Measurements from ENCODE around the gene CNBD2. TPM values are rescaled to one million over a fixed set of nuclear protein-coding genes. Genes with fewer than 3 reads are reported as not detected.

CNBD2 gene
- total RNA-seq, 1 experiment from 2014 or later = 3.8 TPM

DNA sequence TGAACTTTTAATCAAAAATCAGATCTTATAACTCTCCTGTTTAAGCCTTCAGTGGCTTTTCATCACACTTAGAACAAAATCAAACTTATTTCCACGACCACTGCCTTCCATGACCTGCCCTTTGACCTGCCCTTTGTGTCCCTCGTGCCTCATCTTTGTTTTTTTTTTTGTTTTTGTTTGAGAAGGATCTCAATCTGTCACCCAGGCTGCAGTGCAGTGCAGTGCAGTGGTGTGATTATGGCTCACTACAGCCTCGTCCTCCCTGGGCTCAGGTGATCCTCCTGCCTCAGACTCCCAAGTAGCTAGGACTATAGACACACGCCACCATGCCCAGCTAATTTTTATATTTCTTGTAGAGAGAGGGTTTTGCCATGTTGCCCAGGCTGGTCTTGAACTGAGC, 86.8 kb downstream of the CNBD2 start (continued):
- TF ChIP-seq, protein P1, sequence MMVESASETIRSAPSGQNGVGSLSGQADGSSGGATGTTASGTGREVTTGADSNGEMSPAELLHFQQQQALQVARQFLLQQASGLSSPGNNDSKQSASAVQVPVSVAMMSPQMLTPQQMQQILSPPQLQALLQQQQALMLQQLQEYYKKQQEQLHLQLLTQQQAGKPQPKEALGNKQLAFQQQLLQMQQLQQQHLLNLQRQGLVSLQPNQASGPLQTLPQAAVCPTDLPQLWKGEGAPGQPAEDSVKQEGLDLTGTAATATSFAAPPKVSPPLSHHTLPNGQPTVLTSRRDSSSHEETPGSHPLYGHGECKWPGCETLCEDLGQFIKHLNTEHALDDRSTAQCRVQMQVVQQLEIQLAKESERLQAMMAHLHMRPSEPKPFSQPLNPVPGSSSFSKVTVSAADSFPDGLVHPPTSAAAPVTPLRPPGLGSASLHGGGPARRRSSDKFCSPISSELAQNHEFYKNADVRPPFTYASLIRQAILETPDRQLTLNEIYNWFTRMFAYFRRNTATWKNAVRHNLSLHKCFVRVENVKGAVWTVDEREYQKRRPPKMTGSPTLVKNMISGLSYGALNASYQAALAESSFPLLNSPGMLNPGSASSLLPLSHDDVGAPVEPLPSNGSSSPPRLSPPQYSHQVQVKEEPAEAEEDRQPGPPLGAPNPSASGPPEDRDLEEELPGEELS (CRISPR knock-in tag; IDR thresholded peaks at IDR 0.05) = no peak
- no peak for TF ChIP-seq FOXP1 (CRISPR knock-in tag; IDR thresholded peaks at IDR 0.05; ENCODE audit: borderline replicate concordance)
- TF ChIP-seq, protein P2, sequence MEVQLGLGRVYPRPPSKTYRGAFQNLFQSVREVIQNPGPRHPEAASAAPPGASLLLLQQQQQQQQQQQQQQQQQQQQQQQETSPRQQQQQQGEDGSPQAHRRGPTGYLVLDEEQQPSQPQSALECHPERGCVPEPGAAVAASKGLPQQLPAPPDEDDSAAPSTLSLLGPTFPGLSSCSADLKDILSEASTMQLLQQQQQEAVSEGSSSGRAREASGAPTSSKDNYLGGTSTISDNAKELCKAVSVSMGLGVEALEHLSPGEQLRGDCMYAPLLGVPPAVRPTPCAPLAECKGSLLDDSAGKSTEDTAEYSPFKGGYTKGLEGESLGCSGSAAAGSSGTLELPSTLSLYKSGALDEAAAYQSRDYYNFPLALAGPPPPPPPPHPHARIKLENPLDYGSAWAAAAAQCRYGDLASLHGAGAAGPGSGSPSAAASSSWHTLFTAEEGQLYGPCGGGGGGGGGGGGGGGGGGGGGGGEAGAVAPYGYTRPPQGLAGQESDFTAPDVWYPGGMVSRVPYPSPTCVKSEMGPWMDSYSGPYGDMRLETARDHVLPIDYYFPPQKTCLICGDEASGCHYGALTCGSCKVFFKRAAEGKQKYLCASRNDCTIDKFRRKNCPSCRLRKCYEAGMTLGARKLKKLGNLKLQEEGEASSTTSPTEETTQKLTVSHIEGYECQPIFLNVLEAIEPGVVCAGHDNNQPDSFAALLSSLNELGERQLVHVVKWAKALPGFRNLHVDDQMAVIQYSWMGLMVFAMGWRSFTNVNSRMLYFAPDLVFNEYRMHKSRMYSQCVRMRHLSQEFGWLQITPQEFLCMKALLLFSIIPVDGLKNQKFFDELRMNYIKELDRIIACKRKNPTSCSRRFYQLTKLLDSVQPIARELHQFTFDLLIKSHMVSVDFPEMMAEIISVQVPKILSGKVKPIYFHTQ (CRISPR knock-in tag; IDR thresholded peaks at IDR 0.05) = no peak
- TF ChIP-seq ZNF232 (CRISPR knock-in tag; IDR thresholded peaks at IDR 0.05) = no peak
- TF ChIP-seq, protein P3, sequence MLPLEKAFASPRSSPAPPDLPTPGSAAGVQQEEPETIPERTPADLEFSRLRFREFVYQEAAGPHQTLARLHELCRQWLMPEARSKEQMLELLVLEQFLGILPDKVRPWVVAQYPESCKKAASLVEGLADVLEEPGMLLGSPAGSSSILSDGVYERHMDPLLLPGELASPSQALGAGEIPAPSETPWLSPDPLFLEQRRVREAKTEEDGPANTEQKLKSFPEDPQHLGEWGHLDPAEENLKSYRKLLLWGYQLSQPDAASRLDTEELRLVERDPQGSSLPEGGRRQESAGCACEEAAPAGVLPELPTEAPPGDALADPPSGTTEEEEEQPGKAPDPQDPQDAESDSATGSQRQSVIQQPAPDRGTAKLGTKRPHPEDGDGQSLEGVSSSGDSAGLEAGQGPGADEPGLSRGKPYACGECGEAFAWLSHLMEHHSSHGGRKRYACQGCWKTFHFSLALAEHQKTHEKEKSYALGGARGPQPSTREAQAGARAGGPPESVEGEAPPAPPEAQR (CRISPR knock-in tag; IDR thresholded peaks at IDR 0.05) = no peak
- no peak for TF ChIP-seq HMGA2 (CRISPR knock-in tag; IDR thresholded peaks at IDR 0.05)
- TF ChIP-seq, protein P4, sequence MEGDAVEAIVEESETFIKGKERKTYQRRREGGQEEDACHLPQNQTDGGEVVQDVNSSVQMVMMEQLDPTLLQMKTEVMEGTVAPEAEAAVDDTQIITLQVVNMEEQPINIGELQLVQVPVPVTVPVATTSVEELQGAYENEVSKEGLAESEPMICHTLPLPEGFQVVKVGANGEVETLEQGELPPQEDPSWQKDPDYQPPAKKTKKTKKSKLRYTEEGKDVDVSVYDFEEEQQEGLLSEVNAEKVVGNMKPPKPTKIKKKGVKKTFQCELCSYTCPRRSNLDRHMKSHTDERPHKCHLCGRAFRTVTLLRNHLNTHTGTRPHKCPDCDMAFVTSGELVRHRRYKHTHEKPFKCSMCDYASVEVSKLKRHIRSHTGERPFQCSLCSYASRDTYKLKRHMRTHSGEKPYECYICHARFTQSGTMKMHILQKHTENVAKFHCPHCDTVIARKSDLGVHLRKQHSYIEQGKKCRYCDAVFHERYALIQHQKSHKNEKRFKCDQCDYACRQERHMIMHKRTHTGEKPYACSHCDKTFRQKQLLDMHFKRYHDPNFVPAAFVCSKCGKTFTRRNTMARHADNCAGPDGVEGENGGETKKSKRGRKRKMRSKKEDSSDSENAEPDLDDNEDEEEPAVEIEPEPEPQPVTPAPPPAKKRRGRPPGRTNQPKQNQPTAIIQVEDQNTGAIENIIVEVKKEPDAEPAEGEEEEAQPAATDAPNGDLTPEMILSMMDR (IDR thresholded peaks at IDR 0.05) = no peak
- TF ChIP-seq TP53 (CRISPR knock-in tag; IDR thresholded peaks at IDR 0.05) = no peak
- TF ChIP-seq NR2C2 (CRISPR knock-in tag; IDR thresholded peaks at IDR 0.05) = no peak
- no peak for TF ChIP-seq ZNF138 (CRISPR knock-in tag; conservative IDR thresholded peaks at IDR 0.05)

DNA sequence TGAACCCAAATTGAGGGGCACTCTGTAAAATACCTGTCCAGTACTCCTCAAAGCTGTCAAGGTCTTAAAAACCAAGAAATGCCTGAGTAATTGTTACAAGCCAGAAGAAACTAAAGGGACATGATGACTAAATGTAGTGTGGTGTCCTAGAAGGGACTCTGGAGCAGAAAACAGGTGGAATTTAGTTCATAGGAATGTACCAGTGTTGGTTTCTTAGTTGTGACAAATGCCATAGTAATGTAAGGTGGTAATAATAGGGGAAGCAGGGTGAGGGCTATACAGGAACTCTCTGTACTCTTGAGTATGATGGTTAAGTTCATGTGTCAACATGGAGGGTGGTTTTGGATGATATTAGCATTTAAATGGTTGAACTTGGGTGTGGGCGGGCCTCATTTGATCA, 92.3 kb downstream of the CNBD2 start:
- Mint-ChIP-seq H3K9me3 (peaks cover 11% of the 10 kb centered on the region), H3K27ac (no peak overlapping the region), H3K27me3 (ENCODE audit: low read depth) (peaks cover 34% of the 10 kb centered on the region), H3K4me1 (peaks cover 5% of the 10 kb centered on the region; the same call in 1 of the 2 replicates), H3K36me3 (peaks cover 4% of the 10 kb centered on the region; the same call in 1 of the 2 replicates), H3K4me3 (no peak overlapping the region)
- ATAC-seq = no peak
- ChIA-PET CTCF (interaction anchor here (1.4 kb wide), 1 partner anchor 142 kb away, joined by 3 read pairs; no protein-coding TSS in a partner anchor), POLR2A (no interaction called here)
- DNase-seq (ENCODE audit: low spot score) = no peak
- TF ChIP-seq ZNF219 (CRISPR knock-in tag; IDR thresholded peaks at IDR 0.05; ENCODE audit: borderline replicate concordance) (no peak), IRF2 (CRISPR knock-in tag; IDR thresholded peaks at IDR 0.05; ENCODE audit: borderline replicate concordance, low read depth) (no peak), ZNF396 (CRISPR knock-in tag; IDR thresholded peaks at IDR 0.05; ENCODE audit: borderline replicate concordance) (no peak), GRHL2 (CRISPR knock-in tag; IDR thresholded peaks at IDR 0.05; ENCODE audit: insufficient replicate concordance, severe bottlenecking) (no peak), EMX1 (CRISPR knock-in tag; IDR thresholded peaks at IDR 0.05) (no peak), CREB1 (CRISPR knock-in tag; IDR thresholded peaks at IDR 0.05) (no peak), ETV6 (CRISPR knock-in tag; IDR thresholded peaks at IDR 0.05) (no peak), ZNF138 (CRISPR knock-in tag; conservative IDR thresholded peaks at IDR 0.05) (no peak), FOXP1 (CRISPR knock-in tag; IDR thresholded peaks at IDR 0.05; ENCODE audit: borderline replicate concordance) (no peak), NFYB (CRISPR knock-in tag; conservative IDR thresholded peaks at IDR 0.05; ENCODE audit: low read depth) (no peak), TEAD1 (CRISPR knock-in tag; IDR thresholded peaks at IDR 0.05) (no peak), TEAD4 (CRISPR knock-in tag; IDR thresholded peaks at IDR 0.05) (no peak)
- TF ChIP-seq, protein P5, sequence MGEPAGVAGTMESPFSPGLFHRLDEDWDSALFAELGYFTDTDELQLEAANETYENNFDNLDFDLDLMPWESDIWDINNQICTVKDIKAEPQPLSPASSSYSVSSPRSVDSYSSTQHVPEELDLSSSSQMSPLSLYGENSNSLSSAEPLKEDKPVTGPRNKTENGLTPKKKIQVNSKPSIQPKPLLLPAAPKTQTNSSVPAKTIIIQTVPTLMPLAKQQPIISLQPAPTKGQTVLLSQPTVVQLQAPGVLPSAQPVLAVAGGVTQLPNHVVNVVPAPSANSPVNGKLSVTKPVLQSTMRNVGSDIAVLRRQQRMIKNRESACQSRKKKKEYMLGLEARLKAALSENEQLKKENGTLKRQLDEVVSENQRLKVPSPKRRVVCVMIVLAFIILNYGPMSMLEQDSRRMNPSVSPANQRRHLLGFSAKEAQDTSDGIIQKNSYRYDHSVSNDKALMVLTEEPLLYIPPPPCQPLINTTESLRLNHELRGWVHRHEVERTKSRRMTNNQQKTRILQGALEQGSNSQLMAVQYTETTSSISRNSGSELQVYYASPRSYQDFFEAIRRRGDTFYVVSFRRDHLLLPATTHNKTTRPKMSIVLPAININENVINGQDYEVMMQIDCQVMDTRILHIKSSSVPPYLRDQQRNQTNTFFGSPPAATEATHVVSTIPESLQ (CRISPR knock-in tag; IDR thresholded peaks at IDR 0.05) = no peak
- TF ChIP-seq, protein P6, sequence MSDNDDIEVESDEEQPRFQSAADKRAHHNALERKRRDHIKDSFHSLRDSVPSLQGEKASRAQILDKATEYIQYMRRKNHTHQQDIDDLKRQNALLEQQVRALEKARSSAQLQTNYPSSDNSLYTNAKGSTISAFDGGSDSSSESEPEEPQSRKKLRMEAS (CRISPR knock-in tag; IDR thresholded peaks at IDR 0.05) = no peak
- TF ChIP-seq, protein P7, sequence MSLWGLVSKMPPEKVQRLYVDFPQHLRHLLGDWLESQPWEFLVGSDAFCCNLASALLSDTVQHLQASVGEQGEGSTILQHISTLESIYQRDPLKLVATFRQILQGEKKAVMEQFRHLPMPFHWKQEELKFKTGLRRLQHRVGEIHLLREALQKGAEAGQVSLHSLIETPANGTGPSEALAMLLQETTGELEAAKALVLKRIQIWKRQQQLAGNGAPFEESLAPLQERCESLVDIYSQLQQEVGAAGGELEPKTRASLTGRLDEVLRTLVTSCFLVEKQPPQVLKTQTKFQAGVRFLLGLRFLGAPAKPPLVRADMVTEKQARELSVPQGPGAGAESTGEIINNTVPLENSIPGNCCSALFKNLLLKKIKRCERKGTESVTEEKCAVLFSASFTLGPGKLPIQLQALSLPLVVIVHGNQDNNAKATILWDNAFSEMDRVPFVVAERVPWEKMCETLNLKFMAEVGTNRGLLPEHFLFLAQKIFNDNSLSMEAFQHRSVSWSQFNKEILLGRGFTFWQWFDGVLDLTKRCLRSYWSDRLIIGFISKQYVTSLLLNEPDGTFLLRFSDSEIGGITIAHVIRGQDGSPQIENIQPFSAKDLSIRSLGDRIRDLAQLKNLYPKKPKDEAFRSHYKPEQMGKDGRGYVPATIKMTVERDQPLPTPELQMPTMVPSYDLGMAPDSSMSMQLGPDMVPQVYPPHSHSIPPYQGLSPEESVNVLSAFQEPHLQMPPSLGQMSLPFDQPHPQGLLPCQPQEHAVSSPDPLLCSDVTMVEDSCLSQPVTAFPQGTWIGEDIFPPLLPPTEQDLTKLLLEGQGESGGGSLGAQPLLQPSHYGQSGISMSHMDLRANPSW (CRISPR knock-in tag; conservative IDR thresholded peaks at IDR 0.05; ENCODE audit: low read depth) = no peak

Data from WTC11 (cell line).